CD4-positive, alpha-beta T cell (primary cell): Measurements from ENCODE around the gene OPN5. TPM values are rescaled to one million over a fixed set of nuclear protein-coding genes. Genes with fewer than 3 reads are reported as not detected.

ENCODE experiments used
- ATAC-seq: fragments of 200-7000 bp; cut with Tn5 transposase; one replicate; pipeline ENCODE4 v1.10.0; 2022; ENCODE audit warnings: mild to moderate bottlenecking; ENCODE audit not compliant: poor library complexity
- CTCF ChIA-PET: fragments of 350-600 bp; sonication (Branson Sonifier 250); formaldehyde crosslinking; loops from one replicate; lab custom pipeline; 2021; ENCODE audit warnings: antibody characterized with exemption, inconsistent platforms; lab: Charles Lee
- POLR2A ChIA-PET: fragments of 350-600 bp; sonication (Branson Sonifier 250); formaldehyde crosslinking; loops from one replicate; lab custom pipeline; 2021; ENCODE audit warnings: antibody characterized with exemption, inconsistent platforms; lab: Charles Lee
- DNase-seq, 14 experiments: peaks; one replicate each; pipeline ENCODE4 v3.0.0-alpha.2; 2013 to 2020; ENCODE audit warnings: mixed read lengths in 2 of 14
- H3K27ac ChIP-seq, 2 donors: one replicate each; pipeline versions ENCODE4 v1.5.1 to v1.7.0; 2013; ENCODE audit warnings: low read length in 2 of 2, low read depth in 1 of 2, mild to moderate bottlenecking in 1 of 2
- H3K27me3 ChIP-seq, 2 experiments: 1 replicate in 1 of 2; 2 replicates in 1 of 2; pipeline versions ENCODE4 v1.6.1 to v1.7.0; 2013; ENCODE audit warnings: low read length in 2 of 2, control low read depth in 1 of 2, mild to moderate bottlenecking in 1 of 2, moderate library complexity in 1 of 2; ENCODE audit not compliant: insufficient read depth in 2 of 2, control insufficient read depth in 1 of 2
- H3K36me3 ChIP-seq: one replicate; pipeline ENCODE4 v1.6.1; 2013; ENCODE audit warnings: low read length, control low read depth; ENCODE audit not compliant: insufficient read depth
- H3K4me1 ChIP-seq: one replicate; pipeline ENCODE4 v1.6.1; 2013; ENCODE audit warnings: low read length, control low read depth; ENCODE audit not compliant: insufficient read depth
- H3K4me3 ChIP-seq: one replicate; pipeline ENCODE4 v1.5.1; 2013; ENCODE audit warnings: mild to moderate bottlenecking, low read length, moderate library complexity
- H3K9me3 ChIP-seq, 2 experiments: 1 replicate in 1 of 2; 2 replicates in 1 of 2; pipeline versions ENCODE4 v1.6.1 to v1.7.0; 2013; ENCODE audit warnings: low read length in 2 of 2, mild to moderate bottlenecking in 2 of 2, control low read depth in 1 of 2, moderate library complexity in 1 of 2; ENCODE audit not compliant: control insufficient read depth in 1 of 2, insufficient read depth in 1 of 2
- H3K27ac Mint-ChIP-seq: one replicate; pipeline ENCODE4 v1.8.0; 2020; ENCODE audit warnings: mixed read lengths
- H3K27me3 Mint-ChIP-seq: one replicate; pipeline ENCODE4 v1.8.0; 2021; ENCODE audit warnings: mixed read lengths
- H3K36me3 Mint-ChIP-seq: one replicate; pipeline ENCODE4 v1.8.0; 2021; ENCODE audit warnings: low read depth, mixed read lengths
- H3K4me1 Mint-ChIP-seq: one replicate; pipeline ENCODE4 v1.8.0; 2021; ENCODE audit warnings: low read depth, mixed read lengths
- H3K4me3 Mint-ChIP-seq: one replicate; pipeline ENCODE4 v1.8.0; 2020; ENCODE audit warnings: mild to moderate bottlenecking, mixed read lengths
- H3K9me3 Mint-ChIP-seq: one replicate; pipeline ENCODE4 v1.8.0; 2020; ENCODE audit warnings: mixed read lengths
- CTCF ChIP-seq: fragments of 200-600 bp; IDR thresholded peaks from one replicate; pipeline ENCODE4 v1.8.0; 2022; ENCODE audit warnings: antibody characterized with exemption, mild to moderate bottlenecking
- intact Hi-C, 2 experiments: fragments of 100-400 bp; cut with DNase I in 1 of 2; cut with micrococcal nuclease in 1 of 2; formaldehyde crosslinking; loops; one replicate each; pipeline versions ENCODE4 v1.15.1 to v1.9.0; 2023 to 2025; cut with DNase I, micrococcal nuclease
- total RNA-seq, 174 experiments: library from RNA in 2 of 174; stranded (reverse) in 2 of 174; gene quantifications; one replicate each; pipeline ENCODE4 v1.2.3 and lab custom pipeline; 2021 to 2026

The OPN5 gene
- total RNA-seq, 2 experiments from 2014 or later = not detected

DNA sequence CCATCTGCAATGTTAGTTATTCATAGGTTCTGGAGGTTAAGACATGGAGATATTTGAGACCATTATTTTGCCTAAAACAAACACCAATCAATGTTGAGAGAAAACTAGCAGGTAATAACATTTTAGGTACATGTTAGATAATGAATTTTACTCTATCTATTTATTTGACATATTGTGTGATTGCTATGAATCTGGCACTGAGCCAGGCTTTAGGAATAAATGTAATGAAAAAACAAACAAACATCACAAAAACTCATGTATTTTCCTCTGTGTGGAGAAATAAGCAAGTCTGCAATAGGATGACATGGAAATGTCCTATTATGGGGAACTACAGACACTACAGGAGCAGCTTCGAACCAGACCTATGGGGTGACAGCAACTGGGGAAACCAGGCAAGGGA, 57.8 kb downstream of the OPN5 start:
- no peak for ATAC-seq
- H3K4me1 Mint-ChIP-seq = no peaks in the 10 kb centered on the region

GRCh38 chr6:47844881-47845280, 63.0 kb downstream of the OPN5 start:
- no peak for DNase-seq
- Mint-ChIP-seq H3K9me3 (no peaks in the 10 kb centered on the region), H3K27ac (no peak overlapping the region), H3K4me1 (no peaks in the 10 kb centered on the region), H3K27me3 (peaks cover 11% of the 10 kb centered on the region), H3K36me3 (no peaks in the 10 kb centered on the region), H3K4me3 (no peak overlapping the region)
- Histone ChIP-seq H3K27ac (no peak overlapping the region), H3K4me3 (no peak overlapping the region), H3K9me3 (no peaks in the 10 kb centered on the region), H3K27me3 (peaks cover 0 to 7% of the 10 kb centered on the region in 2 experiments), H3K36me3 (no peaks in the 10 kb centered on the region), H3K4me1 (no peaks in the 10 kb centered on the region)
- intact Hi-C loops = no loop called here
- ATAC-seq = no peak
- ChIA-PET POLR2A (no interaction called here), CTCF (no interaction called here)
- TF ChIP-seq CTCF = no peak

More for the DNA sequence above, 57.8 kb downstream of the OPN5 start:
- Mint-ChIP-seq H3K4me3 (no peak overlapping the region), H3K9me3 (no peaks in the 10 kb centered on the region), H3K36me3 (no peaks in the 10 kb centered on the region), H3K27me3 (peaks cover 24% of the 10 kb centered on the region), H3K27ac (no peak overlapping the region)
- H3K4me1 ChIP-seq = no peaks in the 10 kb centered on the region
- CTCF ChIA-PET = no interaction called here
- intact Hi-C loops = no loop called here
- H3K4me3 ChIP-seq = no peak overlapping the region
- H3K36me3 ChIP-seq = no peaks in the 10 kb centered on the region
- POLR2A ChIA-PET = no interaction called here
- TF ChIP-seq CTCF = no peak
- peaks cover 0 to 4% of the 10 kb centered on the region in 2 experiments for H3K27me3 ChIP-seq
- DNase-seq = no peak
- no peak overlapping the region for H3K27ac ChIP-seq
- H3K9me3 ChIP-seq = peaks cover 0 to 4% of the 10 kb centered on the region in 2 experiments

DNA sequence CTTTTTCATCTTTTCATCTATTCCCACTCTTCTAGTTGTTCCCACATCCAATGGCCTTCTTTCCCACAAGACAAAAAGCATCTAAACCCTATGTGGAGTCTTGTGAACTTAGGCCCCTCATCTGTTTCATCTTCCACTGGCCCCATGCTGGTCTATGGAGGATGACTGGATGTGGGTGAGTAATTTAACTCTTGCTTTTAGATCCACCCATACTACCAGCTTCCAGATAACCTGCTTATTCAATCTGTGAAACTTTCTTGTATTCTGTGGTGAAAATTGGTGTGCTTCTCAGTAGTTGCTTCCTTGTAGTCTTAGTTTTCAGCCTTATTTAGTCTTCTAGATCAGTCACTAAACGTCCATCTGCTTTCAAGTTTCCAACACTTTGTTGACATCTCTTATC, 64.9 kb downstream of the OPN5 start:
- H3K4me1 ChIP-seq = no peaks in the 10 kb centered on the region
- Mint-ChIP-seq H3K9me3 (no peaks in the 10 kb centered on the region), H3K27ac (no peak overlapping the region), H3K36me3 (no peaks in the 10 kb centered on the region), H3K4me1 (no peaks in the 10 kb centered on the region), H3K4me3 (no peak overlapping the region), H3K27me3 (peaks cover 11% of the 10 kb centered on the region)
- H3K4me3 ChIP-seq = no peak overlapping the region
- TF ChIP-seq CTCF = no peak
- H3K36me3 ChIP-seq = no peaks in the 10 kb centered on the region
- CTCF ChIA-PET = no interaction called here
- H3K27ac ChIP-seq = no peak overlapping the region
- ATAC-seq (no peak), DNase-seq (no peak)
- peaks cover 0 to 7% of the 10 kb centered on the region in 2 experiments for H3K27me3 ChIP-seq
- POLR2A ChIA-PET = no interaction called here
- intact Hi-C loops = no loop called here
- H3K9me3 ChIP-seq = no peaks in the 10 kb centered on the region
